HG03442 (cell line): ENCODE results near the gene TRIM41.
"Not testable (repeated sequence)": the region's sequence is repeated elsewhere in the genome, so short reads cannot be mapped to it uniquely, and the experiment has no call there.

Experiments used
- ATAC-seq: cut with Tn5 transposase; IDR thresholded peaks from one replicate; pipeline ENCODE4 v1.9.1; 2021; ENCODE audit warnings: mild to moderate bottlenecking, moderate library complexity; ENCODE audit not compliant: unreplicated experiment

Gene TRIM41

DNA sequence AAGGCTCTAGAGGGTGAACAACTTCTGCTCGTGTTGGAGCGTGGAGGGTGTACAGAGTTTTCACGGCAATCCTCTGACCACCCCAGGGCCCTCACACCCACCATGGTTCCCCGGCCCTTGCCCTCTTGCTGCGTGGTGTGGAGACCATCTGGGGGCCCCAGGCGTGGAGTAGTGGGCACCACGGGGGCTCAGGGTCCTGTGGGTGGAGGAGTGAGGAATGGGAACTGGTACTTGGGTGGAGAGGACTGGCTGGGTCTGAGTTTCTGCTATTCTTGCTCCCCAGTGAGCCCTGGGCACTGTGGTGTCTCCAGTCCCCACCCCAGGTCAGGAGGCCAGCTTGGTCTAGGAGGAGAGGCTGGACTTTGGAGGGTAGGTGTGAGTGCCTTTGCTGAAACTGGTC, 59.8 kb downstream of the TRIM41 start:
- ATAC-seq: no peak

DNA sequence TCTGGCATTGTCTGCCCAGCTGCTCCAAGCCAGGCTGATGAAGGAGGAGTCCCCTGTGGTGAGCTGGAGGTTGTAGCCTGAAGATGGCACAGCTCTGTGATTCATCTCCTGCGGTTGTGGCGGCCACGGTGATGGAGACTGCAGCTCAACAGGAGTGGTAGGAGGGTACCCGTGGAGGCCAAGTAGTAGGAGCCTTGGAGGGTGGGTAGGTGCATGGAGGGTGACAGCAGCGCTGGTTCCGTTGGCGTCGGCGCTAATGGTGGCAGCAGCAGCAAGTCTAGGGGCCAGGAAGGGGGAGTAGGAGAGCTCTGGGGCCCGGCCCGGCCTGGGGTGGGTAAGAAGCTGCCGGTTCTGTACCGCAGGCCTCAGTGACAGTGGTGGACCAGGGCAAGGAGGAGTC, 60.3 kb downstream of the TRIM41 start:
- no peak for ATAC-seq

DNA sequence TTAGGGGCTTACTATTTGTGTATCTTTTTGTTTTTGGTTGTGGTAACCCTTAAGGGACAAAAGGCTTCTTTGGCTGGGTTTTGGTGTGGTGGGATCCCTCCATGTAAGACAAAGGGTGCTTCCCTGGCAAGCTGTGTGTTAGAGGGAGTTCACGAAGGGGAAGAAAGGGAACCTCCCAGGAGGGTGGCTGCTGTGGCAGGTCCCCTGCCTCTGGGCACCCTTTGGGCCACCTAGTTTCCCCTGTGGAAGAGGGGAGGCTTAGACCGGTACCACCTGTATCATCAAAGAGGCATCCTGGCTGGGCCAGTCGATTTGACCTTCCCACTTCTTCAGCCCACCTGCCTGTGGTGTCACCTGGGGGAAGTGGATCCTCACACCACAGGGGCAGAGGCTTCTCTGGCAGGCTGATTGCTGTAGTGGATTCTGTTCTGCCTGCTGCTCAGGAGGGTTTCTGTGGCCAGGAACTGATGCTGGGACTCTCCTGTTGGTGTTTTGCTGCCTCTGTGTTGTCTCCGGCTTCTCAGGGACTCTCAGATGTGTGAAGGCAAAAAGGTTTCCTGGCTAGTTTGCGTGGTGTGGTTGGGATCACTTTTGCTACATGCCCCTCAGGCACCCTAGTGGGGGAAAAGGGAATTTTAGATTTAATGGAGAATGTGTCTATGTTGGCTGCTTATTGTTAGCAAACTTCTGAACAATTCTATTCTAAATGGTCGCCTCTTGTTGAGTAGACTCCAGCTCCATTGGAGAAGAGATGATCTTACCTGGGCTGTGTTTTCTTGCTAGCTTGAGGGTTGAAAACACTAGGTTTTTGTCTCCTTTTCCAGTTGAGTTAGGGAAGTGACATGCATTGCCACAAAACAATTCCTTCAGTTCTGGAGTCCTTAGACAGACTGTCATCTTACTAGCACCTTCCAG, 61.0 kb downstream of the TRIM41 start:
- not testable (repeated sequence) for ATAC-seq
